ENCODE results near the gene ACAD10. TPM values are rescaled to one million over a fixed set of nuclear protein-coding genes. Genes with fewer than 3 reads are reported as not detected.

Gene ACAD10
- total RNA-seq, 4 donors from 2014 or later = 8.8 to 21.6 (median 16.8) TPM

DNA sequence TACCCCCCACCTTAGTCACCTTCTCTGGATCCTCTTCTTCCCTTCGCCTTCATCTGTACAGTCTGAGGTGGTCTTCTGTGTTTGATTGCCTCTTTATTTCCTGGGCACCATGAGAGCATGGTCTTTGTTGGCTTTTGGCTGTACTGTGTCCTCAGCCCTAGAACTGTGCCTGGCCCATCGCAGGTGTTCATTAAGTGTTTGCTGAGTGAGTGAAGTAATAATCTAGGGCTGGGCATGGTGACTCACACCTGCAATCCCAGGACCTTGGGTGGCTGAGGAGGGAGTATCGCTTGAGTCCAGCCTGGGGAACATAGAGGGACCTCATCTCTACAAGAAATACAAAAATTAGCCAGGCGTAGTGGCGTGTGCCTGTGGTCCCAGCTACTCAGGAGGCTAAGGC lies 94.8 kb downstream of the ACAD10 start:
- no peak overlapping the region for H3K27ac ChIP-seq (replicated peaks in 1 of 4)
- WGBS = 100% methylated on average over 5 of the region's 5 CpGs
- H3K27me3 ChIP-seq = no peaks in the 10 kb centered on the region
- no peak overlapping the region for H3K4me3 ChIP-seq
- H3K9me3 ChIP-seq = peaks cover 0 to 7% (median 2%) of the 10 kb centered on the region in 4 donors
- peaks cover 33 to 75% (median 57%) of the 10 kb centered on the region in 4 donors for H3K36me3 ChIP-seq
- DNase-seq (ENCODE audit: extremely low spot score) = no peak
- TF ChIP-seq EP300 (IDR thresholded peaks at IDR 0.05) (no peak), POLR2AphosphoS5 (IDR thresholded peaks at IDR 0.05) (no peak), POLR2A (IDR thresholded peaks at IDR 0.05; ENCODE audit: low read depth) (no peak)
- TF ChIP-seq, protein P1, sequence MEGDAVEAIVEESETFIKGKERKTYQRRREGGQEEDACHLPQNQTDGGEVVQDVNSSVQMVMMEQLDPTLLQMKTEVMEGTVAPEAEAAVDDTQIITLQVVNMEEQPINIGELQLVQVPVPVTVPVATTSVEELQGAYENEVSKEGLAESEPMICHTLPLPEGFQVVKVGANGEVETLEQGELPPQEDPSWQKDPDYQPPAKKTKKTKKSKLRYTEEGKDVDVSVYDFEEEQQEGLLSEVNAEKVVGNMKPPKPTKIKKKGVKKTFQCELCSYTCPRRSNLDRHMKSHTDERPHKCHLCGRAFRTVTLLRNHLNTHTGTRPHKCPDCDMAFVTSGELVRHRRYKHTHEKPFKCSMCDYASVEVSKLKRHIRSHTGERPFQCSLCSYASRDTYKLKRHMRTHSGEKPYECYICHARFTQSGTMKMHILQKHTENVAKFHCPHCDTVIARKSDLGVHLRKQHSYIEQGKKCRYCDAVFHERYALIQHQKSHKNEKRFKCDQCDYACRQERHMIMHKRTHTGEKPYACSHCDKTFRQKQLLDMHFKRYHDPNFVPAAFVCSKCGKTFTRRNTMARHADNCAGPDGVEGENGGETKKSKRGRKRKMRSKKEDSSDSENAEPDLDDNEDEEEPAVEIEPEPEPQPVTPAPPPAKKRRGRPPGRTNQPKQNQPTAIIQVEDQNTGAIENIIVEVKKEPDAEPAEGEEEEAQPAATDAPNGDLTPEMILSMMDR (IDR thresholded peaks at IDR 0.05) = no peak
- intact Hi-C loops (cut with DNase I) = no loop called here
- peaks cover 20 to 46% (median 32%) of the 10 kb centered on the region in 4 donors for H3K4me1 ChIP-seq

DNA sequence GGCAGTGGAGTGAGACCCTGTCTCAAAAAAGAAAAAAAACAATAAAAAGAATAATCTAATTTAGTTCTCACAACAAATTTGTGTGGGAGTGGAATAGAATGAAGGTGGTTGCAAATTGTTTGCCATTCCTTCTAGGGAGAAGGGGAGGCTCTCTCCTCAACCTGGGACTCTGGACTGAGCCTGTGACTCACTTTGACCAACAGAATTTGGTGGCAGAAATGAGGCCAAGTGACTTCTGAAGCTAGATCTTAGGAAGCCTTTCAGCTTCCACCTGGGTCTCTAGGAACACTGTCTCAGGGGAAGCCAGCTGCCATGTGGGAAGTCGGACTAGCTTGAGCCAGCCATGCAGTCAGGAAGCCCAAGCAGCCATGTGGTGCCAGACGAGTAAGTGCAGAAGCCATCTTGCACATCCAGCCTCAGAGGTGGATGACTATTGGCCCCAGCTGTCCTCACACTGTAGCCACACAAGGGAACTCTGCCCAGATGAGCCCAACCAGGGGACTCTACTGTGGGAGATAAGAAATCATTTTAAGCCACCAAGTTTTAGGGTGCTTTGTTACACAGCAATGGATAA lies 95.3 kb downstream of the ACAD10 start:
- WGBS = 100% methylated on average over 2 of the region's 2 CpGs
- no peak overlapping the region for H3K27ac ChIP-seq (replicated peaks in 1 of 4)
- peaks cover 0 to 7% (median 2%) of the 10 kb centered on the region in 4 donors for H3K9me3 ChIP-seq
- no peak for DNase-seq (ENCODE audit: extremely low spot score)
- H3K27me3 ChIP-seq = no peaks in the 10 kb centered on the region
- intact Hi-C loops (cut with DNase I) = no loop called here
- no peak overlapping the region for H3K4me3 ChIP-seq
- H3K36me3 ChIP-seq = peaks cover 38 to 80% (median 61%) of the 10 kb centered on the region in 4 donors
- H3K4me1 ChIP-seq = peaks cover 15 to 40% (median 26%) of the 10 kb centered on the region in 4 donors
- TF ChIP-seq POLR2AphosphoS5 (IDR thresholded peaks at IDR 0.05) (no peak), POLR2A (IDR thresholded peaks at IDR 0.05; ENCODE audit: low read depth) (no peak), EP300 (IDR thresholded peaks at IDR 0.05) (no peak)
- TF ChIP-seq, protein P1 (IDR thresholded peaks at IDR 0.05) = no peak

DNA sequence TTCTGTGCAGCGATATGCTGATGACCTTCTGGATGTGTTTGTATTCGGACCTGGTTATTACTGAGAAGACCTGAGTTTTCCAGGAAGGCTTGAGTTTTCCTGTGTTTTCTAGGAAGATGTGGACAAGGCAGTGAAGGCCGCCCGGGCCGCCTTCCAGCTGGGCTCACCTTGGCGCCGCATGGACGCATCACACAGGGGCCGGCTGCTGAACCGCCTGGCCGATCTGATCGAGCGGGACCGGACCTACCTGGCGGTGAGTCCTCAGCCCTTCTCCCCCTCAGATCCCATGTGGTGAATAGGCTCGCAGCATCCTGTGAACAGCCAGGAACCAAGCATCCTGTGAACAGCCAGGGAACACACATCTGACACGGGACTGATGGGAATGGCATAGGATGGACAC lies 97.2 kb downstream of the ACAD10 start:
- 97% methylated on average over 17 of the region's 17 CpGs for WGBS
- no peak overlapping the region for H3K4me3 ChIP-seq
- intact Hi-C loops (cut with DNase I) = no loop called here

DNA sequence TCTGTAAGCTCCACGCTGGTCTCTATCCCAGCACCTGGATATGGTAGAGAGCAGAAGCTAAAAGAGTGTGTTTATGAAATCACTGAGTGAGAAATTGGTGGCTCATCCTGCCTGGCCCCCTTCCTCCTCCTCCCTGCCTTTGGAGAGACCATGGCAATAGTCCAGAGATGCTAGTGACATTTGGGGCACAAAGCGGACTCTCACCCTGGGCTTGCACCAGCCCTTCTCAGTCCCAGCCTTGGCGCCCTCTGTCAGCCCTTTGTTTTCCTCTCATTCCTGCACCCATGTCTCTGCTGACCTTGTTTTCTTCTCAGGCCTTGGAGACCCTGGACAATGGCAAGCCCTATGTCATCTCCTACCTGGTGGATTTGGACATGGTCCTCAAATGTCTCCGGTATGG lies 99.1 kb downstream of the ACAD10 start:
- 98% methylated on average over 4 of the region's 4 CpGs for WGBS
- intact Hi-C loops (cut with DNase I) = no loop called here

More for the DNA sequence above, 97.2 kb downstream of the ACAD10 start:
- Histone ChIP-seq H3K27ac (replicated peaks in 1 of 4) (no peak overlapping the region), H3K36me3 (peaks cover 44 to 91% (median 70%) of the 10 kb centered on the region in 4 donors), H3K9me3 (peaks cover 0 to 7% (median 2%) of the 10 kb centered on the region in 4 donors), H3K4me1 (peaks cover 0 to 32% (median 17%) of the 10 kb centered on the region in 4 donors), H3K27me3 (no peaks in the 10 kb centered on the region)
- TF ChIP-seq POLR2AphosphoS5 (IDR thresholded peaks at IDR 0.05) (no peak), EP300 (IDR thresholded peaks at IDR 0.05) (no peak), POLR2A (IDR thresholded peaks at IDR 0.05; ENCODE audit: low read depth) (no peak)
- TF ChIP-seq, protein P1 (IDR thresholded peaks at IDR 0.05) = no peak
- DNase-seq (ENCODE audit: extremely low spot score) = no peak

More for the DNA sequence above, 99.1 kb downstream of the ACAD10 start:
- DNase-seq (ENCODE audit: extremely low spot score) = no peak
- Histone ChIP-seq H3K27ac (replicated peaks in 1 of 4) (no peak overlapping the region), H3K9me3 (peaks cover 0 to 7% (median 2%) of the 10 kb centered on the region in 4 donors), H3K27me3 (no peaks in the 10 kb centered on the region), H3K36me3 (peaks cover 51 to 100% (median 78%) of the 10 kb centered on the region in 4 donors), H3K4me3 (no peak overlapping the region), H3K4me1 (peaks cover 0 to 22% (median 17%) of the 10 kb centered on the region in 4 donors)
- TF ChIP-seq POLR2A (IDR thresholded peaks at IDR 0.05; ENCODE audit: low read depth) (no peak), POLR2AphosphoS5 (IDR thresholded peaks at IDR 0.05) (no peak), EP300 (IDR thresholded peaks at IDR 0.05) (no peak)
- TF ChIP-seq, protein P1 (IDR thresholded peaks at IDR 0.05) = no peak
